MM.1S (cell line): Measurements from ENCODE around the gene LAMA3.

ENCODE experiments used
- DNase-seq: peaks from one replicate; pipeline ENCODE4 v3.0.0-alpha.2; 2015
- H2AFZ ChIP-seq: fragments of 300-600 bp; sonication (generic); 2 replicates; pipeline ENCODE4 v1.6.0; 2016; ENCODE audit warnings: antibody characterized with exemption, low read length
- H3F3A ChIP-seq: fragments of 300-600 bp; sonication (generic); 2 replicates; pipeline ENCODE4 v1.6.1; 2016; ENCODE audit warnings: mild to moderate bottlenecking, antibody characterized with exemption, low read length, moderate library complexity, mixed read lengths; ENCODE audit not compliant: insufficient read depth
- H3K27ac ChIP-seq: fragments of 300-600 bp; sonication (generic); 2 replicates; pipeline ENCODE4 v1.5.1; 2016; ENCODE audit warnings: mild to moderate bottlenecking, low read length
- H3K27me3 ChIP-seq: fragments of 300-600 bp; sonication (generic); replicated peaks from 2 replicates; pipeline ENCODE4 v1.6.0; 2016; ENCODE audit warnings: low read length; ENCODE audit not compliant: insufficient read depth
- H3K36me3 ChIP-seq: fragments of 300-600 bp; sonication (generic); replicated peaks from 2 replicates; pipeline ENCODE4 v1.6.1; 2016; ENCODE audit warnings: mild to moderate bottlenecking, low read length, mixed read lengths; ENCODE audit not compliant: insufficient read depth
- H3K4me1 ChIP-seq: fragments of 300-600 bp; sonication (generic); 2 replicates; pipeline ENCODE4 v1.6.1; 2016; ENCODE audit warnings: low read length, mixed read lengths
- H3K4me2 ChIP-seq: fragments of 300-600 bp; sonication (generic); 2 replicates; pipeline ENCODE4 v1.6.0; 2016; ENCODE audit warnings: low read depth, low read length
- H3K4me3 ChIP-seq: fragments of 300-600 bp; sonication (generic); 2 replicates; pipeline ENCODE4 v1.5.1; 2016; ENCODE audit warnings: low read length, mixed read lengths
- H3K79me2 ChIP-seq: fragments of 300-600 bp; sonication (generic); 2 replicates; pipeline ENCODE4 v1.6.1; 2016; ENCODE audit warnings: mixed run types, low read length, mixed read lengths
- H3K9ac ChIP-seq: fragments of 300-600 bp; sonication (generic); 2 replicates; pipeline ENCODE4 v1.6.1; 2016; ENCODE audit warnings: low read length, mixed read lengths
- H3K9me2 ChIP-seq: fragments of 300-600 bp; sonication (generic); replicated peaks from 2 replicates; pipeline ENCODE4 v1.6.1; 2016; ENCODE audit warnings: mild to moderate bottlenecking, low read length, mixed read lengths; ENCODE audit not compliant: insufficient read depth
- H3K9me3 ChIP-seq: fragments of 300-600 bp; sonication (generic); replicated peaks from 2 replicates; pipeline ENCODE4 v1.6.1; 2016; ENCODE audit warnings: mild to moderate bottlenecking, low read length, mixed read lengths; ENCODE audit not compliant: insufficient read depth
- H4K20me1 ChIP-seq: fragments of 300-600 bp; sonication (generic); 2 replicates; pipeline ENCODE4 v1.6.1; 2016; ENCODE audit warnings: mild to moderate bottlenecking, low read length, moderate library complexity, mixed read lengths; ENCODE audit not compliant: insufficient read depth
- CTCF ChIP-seq: fragments of 300-600 bp; sonication (generic); IDR thresholded peaks from 2 replicates; pipeline ENCODE4 v1.5.1; 2016; ENCODE audit warnings: antibody characterized with exemption, low read length, mixed read lengths
- EZH2 ChIP-seq: fragments of 300-600 bp; sonication (generic); optimal IDR thresholded peaks from 2 replicates; pipeline ENCODE3; 2017; ENCODE audit warnings: low read depth, mild to moderate bottlenecking, antibody characterized with exemption, low read length, mixed read lengths
- EZH2phosphoT487 ChIP-seq: fragments of 300-600 bp; sonication (generic); IDR thresholded peaks from 2 replicates; pipeline ENCODE4 v1.6.1; 2018; ENCODE audit warnings: antibody characterized with exemption, low read length

The LAMA3 gene

GRCh38 chr18:23992089-23992940 is 303.1 kb downstream of the LAMA3 start:
- H3K4me2 ChIP-seq = no peak overlapping the region

DNA sequence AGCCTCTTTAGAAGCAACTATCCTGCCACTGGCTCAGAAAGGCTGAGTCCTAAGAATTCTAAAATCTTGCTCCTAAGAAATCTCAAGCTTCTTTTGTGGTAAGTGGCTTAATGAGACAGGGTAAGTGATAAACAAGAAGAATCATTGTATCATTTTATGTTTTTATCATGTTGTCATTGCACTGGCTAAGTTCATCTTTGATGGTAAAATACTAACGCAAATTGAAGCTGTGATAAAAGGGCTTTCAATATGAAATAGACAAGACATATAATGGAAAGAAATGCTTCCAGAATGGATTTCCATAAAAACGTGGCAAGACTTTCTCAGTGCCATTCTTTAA is 303.7 kb downstream of the LAMA3 start:
- H3K27me3 ChIP-seq = no peaks in the 10 kb centered on the region
- DNase-seq = no peak
- no peaks in the 10 kb centered on the region for H3K36me3 ChIP-seq
- no peaks in the 10 kb centered on the region for H3F3A ChIP-seq
- no peak for TF ChIP-seq CTCF
- H3K79me2 ChIP-seq = no peaks in the 10 kb centered on the region
- no peak overlapping the region for H2AFZ ChIP-seq
- no peaks in the 10 kb centered on the region for H3K4me1 ChIP-seq
- no peaks in the 10 kb centered on the region for H3K9me2 ChIP-seq
- H3K27ac ChIP-seq = no peak overlapping the region
- no peak overlapping the region for H3K9ac ChIP-seq
- no peak overlapping the region for H3K4me3 ChIP-seq
- H3K9me3 ChIP-seq = no peaks in the 10 kb centered on the region
- H4K20me1 ChIP-seq = no peaks in the 10 kb centered on the region
- H3K4me2 ChIP-seq = no peak overlapping the region

More at GRCh38 chr18:23992089-23992940, 303.1 kb downstream of the LAMA3 start:
- Histone ChIP-seq H3K4me3 (no peak overlapping the region), H3F3A (no peaks in the 10 kb centered on the region), H3K9me3 (no peaks in the 10 kb centered on the region), H3K9me2 (no peaks in the 10 kb centered on the region), H3K9ac (no peak overlapping the region), H2AFZ (no peak overlapping the region), H3K27me3 (no peaks in the 10 kb centered on the region), H3K36me3 (no peaks in the 10 kb centered on the region), H3K4me1 (no peaks in the 10 kb centered on the region), H3K27ac (no peak overlapping the region), H4K20me1 (no peaks in the 10 kb centered on the region), H3K79me2 (no peaks in the 10 kb centered on the region)
- DNase-seq = no peak
- no peak for TF ChIP-seq EZH2phosphoT487
- TF ChIP-seq EZH2 = no peak
- TF ChIP-seq CTCF = no peak

DNA sequence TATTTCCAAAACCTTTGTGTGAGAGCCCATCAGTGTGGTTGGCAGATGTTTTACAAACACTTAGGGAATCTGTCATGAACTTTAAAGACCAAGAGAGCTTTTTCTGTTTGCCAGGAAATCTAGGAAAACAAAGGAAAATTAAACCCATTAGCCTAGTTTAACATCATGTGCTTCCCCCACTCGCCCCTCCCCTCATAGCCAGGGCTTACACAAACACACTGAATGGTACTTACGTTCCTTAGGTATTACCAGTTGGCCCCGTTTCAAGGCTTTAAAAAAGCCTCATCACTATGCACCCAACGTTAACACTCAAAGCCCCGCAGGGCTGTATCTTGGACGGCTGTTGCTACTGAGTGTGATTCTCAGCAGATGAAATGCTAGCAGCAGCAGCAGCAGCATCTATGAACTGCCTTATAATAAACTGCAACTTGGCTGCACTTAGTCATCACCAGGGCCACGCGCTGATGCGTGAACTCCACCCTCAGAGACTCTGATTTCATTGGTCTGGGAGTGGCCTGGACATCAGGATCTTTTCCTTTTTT is 305.2 kb downstream of the LAMA3 start:
- Histone ChIP-seq H3K9me3 (no peaks in the 10 kb centered on the region), H3K27me3 (no peaks in the 10 kb centered on the region), H2AFZ (no peak overlapping the region), H3K9ac (no peak overlapping the region), H3K4me1 (no peaks in the 10 kb centered on the region), H3K4me2 (no peak overlapping the region), H3K9me2 (no peaks in the 10 kb centered on the region), H4K20me1 (no peaks in the 10 kb centered on the region), H3F3A (no peaks in the 10 kb centered on the region), H3K27ac (no peak overlapping the region), H3K36me3 (no peaks in the 10 kb centered on the region), H3K4me3 (no peak overlapping the region), H3K79me2 (no peaks in the 10 kb centered on the region)
- DNase-seq = no peak
- TF ChIP-seq EZH2 = no peak
- no peak for TF ChIP-seq EZH2phosphoT487
- no peak for TF ChIP-seq CTCF
